Uterus (tissue), 2 donors: ENCODE measurements around the gene CCIN.
A peak's percentile ranks its signal among the peaks of the same experiment; 100 is the strongest.

ENCODE experiments used
- POLR2A ChIP-seq, 2 donors: fragments of 450-650 bp; IDR thresholded peaks; one replicate each; pipeline ENCODE4 v1.6.1; 2016; ENCODE audit warnings: antibody characterized with exemption in 2 of 2, mild to moderate bottlenecking in 1 of 2, moderate library complexity in 1 of 2
- TF ChIP-seq, protein P1 (sequence below), 4 experiments: fragments of 200-600 bp in 2 of 4; fragments of 450-650 bp in 2 of 4; sonication (generic) in 2 of 4; IDR thresholded peaks; one replicate each; pipeline ENCODE4 v1.5.1; 2016 to 2019; ENCODE audit warnings: antibody characterized with exemption in 4 of 4, mild to moderate bottlenecking in 2 of 4, moderate library complexity in 1 of 4

DNA sequence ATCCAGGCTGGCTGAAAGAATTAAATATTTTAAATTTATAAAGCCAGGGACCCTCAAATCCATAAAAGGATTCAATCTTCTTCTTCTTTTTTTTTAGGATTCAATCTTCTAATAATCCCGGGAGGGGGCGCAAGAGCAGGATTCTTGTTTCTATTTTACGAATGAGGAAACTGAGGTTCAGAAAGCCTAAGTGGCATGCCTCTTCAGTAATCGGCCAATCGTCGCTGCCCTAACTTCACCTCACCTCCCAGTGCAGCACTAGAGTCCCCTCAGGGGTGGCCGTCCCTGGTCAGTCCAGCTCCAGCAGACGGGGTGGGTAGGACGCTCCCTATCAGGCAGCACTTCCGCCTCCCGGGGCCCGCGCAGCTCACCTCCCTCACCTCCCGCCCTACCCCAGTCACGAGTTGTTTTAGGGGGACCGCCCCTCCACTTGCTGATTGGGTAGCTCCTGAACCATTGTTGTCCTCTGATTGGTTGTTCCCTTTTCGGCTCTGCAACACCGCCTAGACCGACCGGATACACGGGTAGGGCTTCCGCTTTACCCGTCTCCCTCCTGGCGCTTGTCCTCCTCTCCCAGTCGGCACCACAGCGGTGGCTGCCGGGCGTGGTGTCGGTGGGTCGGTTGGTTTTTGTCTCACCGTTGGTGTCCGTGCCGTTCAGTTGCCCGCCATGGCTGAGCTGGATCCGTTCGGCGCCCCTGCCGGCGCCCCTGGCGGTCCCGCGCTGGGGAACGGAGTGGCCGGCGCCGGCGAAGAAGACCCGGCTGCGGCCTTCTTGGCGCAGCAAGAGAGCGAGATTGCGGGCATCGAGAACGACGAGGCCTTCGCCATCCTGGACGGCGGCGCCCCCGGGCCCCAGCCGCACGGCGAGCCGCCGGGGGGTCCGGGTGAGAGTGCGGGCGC is 21.5 kb downstream of the CCIN start, which contains the start of gene CLTA:
- TF ChIP-seq, protein P1, sequence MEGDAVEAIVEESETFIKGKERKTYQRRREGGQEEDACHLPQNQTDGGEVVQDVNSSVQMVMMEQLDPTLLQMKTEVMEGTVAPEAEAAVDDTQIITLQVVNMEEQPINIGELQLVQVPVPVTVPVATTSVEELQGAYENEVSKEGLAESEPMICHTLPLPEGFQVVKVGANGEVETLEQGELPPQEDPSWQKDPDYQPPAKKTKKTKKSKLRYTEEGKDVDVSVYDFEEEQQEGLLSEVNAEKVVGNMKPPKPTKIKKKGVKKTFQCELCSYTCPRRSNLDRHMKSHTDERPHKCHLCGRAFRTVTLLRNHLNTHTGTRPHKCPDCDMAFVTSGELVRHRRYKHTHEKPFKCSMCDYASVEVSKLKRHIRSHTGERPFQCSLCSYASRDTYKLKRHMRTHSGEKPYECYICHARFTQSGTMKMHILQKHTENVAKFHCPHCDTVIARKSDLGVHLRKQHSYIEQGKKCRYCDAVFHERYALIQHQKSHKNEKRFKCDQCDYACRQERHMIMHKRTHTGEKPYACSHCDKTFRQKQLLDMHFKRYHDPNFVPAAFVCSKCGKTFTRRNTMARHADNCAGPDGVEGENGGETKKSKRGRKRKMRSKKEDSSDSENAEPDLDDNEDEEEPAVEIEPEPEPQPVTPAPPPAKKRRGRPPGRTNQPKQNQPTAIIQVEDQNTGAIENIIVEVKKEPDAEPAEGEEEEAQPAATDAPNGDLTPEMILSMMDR (IDR thresholded peaks at IDR 0.05), result peak; percentile 60 to 65 (median 61)
- peak; percentile 81 to 84 for TF ChIP-seq POLR2A (IDR thresholded peaks at IDR 0.05)
